Heart right ventricle (tissue), 16 donors: ENCODE results near the gene ADK. TPM values are rescaled to one million over a fixed set of nuclear protein-coding genes. Genes with fewer than 3 reads are reported as not detected.

Experiments
- ATAC-seq, 8 donors: fragments of 200-7000 bp; cut with Tn5 transposase; one replicate each; pipeline ENCODE4 v1.9.1; 2020; ENCODE audit warnings: mild to moderate bottlenecking in 8 of 8, moderate library complexity in 8 of 8, moderate number of reproducible peaks in 1 of 8
- DNase-seq, 2 donors: peaks; one replicate each; pipeline ENCODE4 v3.0.0-alpha.2; 2020
- H3K27ac ChIP-seq, 10 donors: fragments of 200-600 bp; sonication (generic) in 2 of 10; one replicate each; pipeline versions ENCODE4 v1.5.0 to v1.8.0; 2020 to 2022; ENCODE audit warnings: mild to moderate bottlenecking in 3 of 10
- H3K27me3 ChIP-seq, 7 donors: fragments of 200-600 bp; one replicate each; pipeline ENCODE4 v1.8.0; 2021 to 2022; ENCODE audit warnings: mild to moderate bottlenecking in 2 of 7
- H3K36me3 ChIP-seq, 9 donors: fragments of 200-600 bp; sonication (generic) in 1 of 9; one replicate each; pipeline versions ENCODE4 v1.5.0 to v1.8.0; 2020 to 2022; ENCODE audit warnings: mild to moderate bottlenecking in 2 of 9
- H3K4me1 ChIP-seq, 9 donors: fragments of 200-600 bp; sonication (generic) in 1 of 9; one replicate each; pipeline versions ENCODE4 v1.5.0 to v1.8.0; 2020 to 2022; ENCODE audit warnings: mild to moderate bottlenecking in 4 of 9
- H3K4me3 ChIP-seq, 10 donors: fragments of 200-600 bp; sonication (generic) in 2 of 10; one replicate each; pipeline versions ENCODE4 v1.5.0 to v1.8.0; 2020 to 2022; ENCODE audit warnings: mild to moderate bottlenecking in 7 of 10, moderate library complexity in 2 of 10
- H3K9me3 ChIP-seq, 11 donors: fragments of 200-600 bp in 10 of 11; sonication (generic) in 2 of 11; one replicate each; pipeline versions ENCODE4 v1.5.0 to v1.8.0; 2013 to 2022; ENCODE audit warnings: mild to moderate bottlenecking in 2 of 11, control low read depth in 1 of 11, moderate library complexity in 1 of 11
- WGBS, 2 donors: extraction: QIAGEN DNeasy Blood & Tissue Kit; methylation state at CpG; one replicate each; pipeline ENCODE4 v1.1.7; 2013; ENCODE audit warnings: inconsistent platforms in 1 of 2; 5-methylcytosine and 5-hydroxymethylcytosine counted together
- intact Hi-C, 10 donors: fragments of 100-400 bp; cut with DNase I; formaldehyde crosslinking; loops; one replicate each; pipeline versions ENCODE4 v1.11.1 to v1.14.2; 2022
- polyA plus RNA-seq, 2 donors: library from polyadenylated mRNA; stranded (reverse); fragments of 200-250 nt; gene quantifications; one replicate each; pipeline ENCODE4 v1.2.3, GENCODE V29; 2013
- total RNA-seq, 10 donors: library from RNA; stranded (reverse); fragmentation: NEBNext Ultra II Directional in 3 of 10; extraction: Animal tissue kit (Norgen Biotek cat#: 25700) in 3 of 10; gene quantifications; one replicate each; pipeline versions ENCODE4 v1.2.1 to v1.2.4, GENCODE V29; 2021 to 2023
- TF ChIP-seq, protein P1 (sequence below), 9 donors: fragments of 200-600 bp; sonication (generic) in 2 of 9; IDR thresholded peaks; one replicate each; pipeline versions ENCODE4 v1.5.0 to v1.8.0; 2021 to 2022; ENCODE audit warnings: antibody characterized with exemption in 9 of 9, mild to moderate bottlenecking in 5 of 9, moderate library complexity in 1 of 9
- donor health status: Arrhythmogenic right ventricular cardiomyopathy.
- donor health status: ischemic (EF 13 %, LVEDD 7.1; RV severe dilation, severe dysfunction).
- donor health status: healthy with polysubstance abuse.
- donor health status: DM: no; HTN: yes; CAD: no.
- donor health status: DM: no; HTN: no; CAD: no.
- donor health status: ischemic (EF 25% LVEDD 6.9; RV normal size, moderate dysfunction).
- donor health status: ischemic (EF 25% LVEDD 5.7; RV mildly dilated, moderate dysfunction).
- donor health status: healthy.
- donor health status: DM: yes; HTN: yes; CAD: no.
- donor health status: Ischemic cardiomyopathy.
- donor health status: ischemic (EF 35%, LVEDD 5.7; RV mildly dilated, moderate dysfunction).
- donor health status: nonischemic (EF 11% LVEDD 7.7; RV severe dilation, severe dysfunction).
- donor health status: DM: yes; HTN: yes; CAD: no.
- donor health status: PGD.
- donor health status: ischemic (EF 29% LVEDD 5.4; RV normal size, mild dysfunction).
- donor health status: nonischemic (EF 23%, LVEDD 6.1; RV moderate dilation, normal function).

Gene ADK
- total and polyA plus RNA-seq, 12 donors: 13.0 to 50.0 (median 39.1) TPM

- Histone ChIP-seq H3K4me1 (peaks cover 0 to 15% (median 0%) of the 10 kb centered on the region in 9 donors), H3K9me3 (no peaks in the 10 kb centered on the region), H3K4me3 (no peak overlapping the region), H3K36me3 (peaks cover 0 to 4% (median 0%) of the 10 kb centered on the region in 9 donors), H3K27me3 (no peaks in the 10 kb centered on the region), H3K27ac (peak overlapping the region in 1 of 10 donors; percentile 26)
- ATAC-seq (no peak), DNase-seq (no peak)
- intact Hi-C loops: no loop called here
- TF ChIP-seq, protein P1, sequence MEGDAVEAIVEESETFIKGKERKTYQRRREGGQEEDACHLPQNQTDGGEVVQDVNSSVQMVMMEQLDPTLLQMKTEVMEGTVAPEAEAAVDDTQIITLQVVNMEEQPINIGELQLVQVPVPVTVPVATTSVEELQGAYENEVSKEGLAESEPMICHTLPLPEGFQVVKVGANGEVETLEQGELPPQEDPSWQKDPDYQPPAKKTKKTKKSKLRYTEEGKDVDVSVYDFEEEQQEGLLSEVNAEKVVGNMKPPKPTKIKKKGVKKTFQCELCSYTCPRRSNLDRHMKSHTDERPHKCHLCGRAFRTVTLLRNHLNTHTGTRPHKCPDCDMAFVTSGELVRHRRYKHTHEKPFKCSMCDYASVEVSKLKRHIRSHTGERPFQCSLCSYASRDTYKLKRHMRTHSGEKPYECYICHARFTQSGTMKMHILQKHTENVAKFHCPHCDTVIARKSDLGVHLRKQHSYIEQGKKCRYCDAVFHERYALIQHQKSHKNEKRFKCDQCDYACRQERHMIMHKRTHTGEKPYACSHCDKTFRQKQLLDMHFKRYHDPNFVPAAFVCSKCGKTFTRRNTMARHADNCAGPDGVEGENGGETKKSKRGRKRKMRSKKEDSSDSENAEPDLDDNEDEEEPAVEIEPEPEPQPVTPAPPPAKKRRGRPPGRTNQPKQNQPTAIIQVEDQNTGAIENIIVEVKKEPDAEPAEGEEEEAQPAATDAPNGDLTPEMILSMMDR (IDR thresholded peaks at IDR 0.05): no peak
- 86% methylated on average over 9 of the region's 9 CpGs for WGBS, 2 donors
These were observed 72.9 kb downstream of the ADK start for GRCh38 chr10:74223755-74224529.

GRCh38 chr10:74227697-74228424 is 76.8 kb downstream of the ADK start:
- intact Hi-C loops: no loop called here
- H3K27me3 ChIP-seq: no peaks in the 10 kb centered on the region
- H3K4me1 ChIP-seq: peaks cover 0 to 17% (median 0%) of the 10 kb centered on the region in 9 donors
- TF ChIP-seq, protein P1 (IDR thresholded peaks at IDR 0.05): no peak
- H3K4me3 ChIP-seq: no peak overlapping the region
- 78 to 82% methylated on average over 3 of the region's 3 CpGs for WGBS, 2 donors
- H3K36me3 ChIP-seq: peaks cover 0 to 4% (median 0%) of the 10 kb centered on the region in 9 donors
- DNase-seq: no peak
- H3K27ac ChIP-seq: peak overlapping the region in 2 of 10 donors; percentile 11 to 86
- no peak for ATAC-seq
- H3K9me3 ChIP-seq: no peaks in the 10 kb centered on the region

GRCh38 chr10:74231375-74231774 is 80.4 kb downstream of the ADK start:
- ATAC-seq: no peak
- Histone ChIP-seq H3K36me3 (peaks cover 0 to 1% (median 0%) of the 10 kb centered on the region in 9 donors), H3K4me1 (peaks cover 0 to 17% (median 0%) of the 10 kb centered on the region in 9 donors), H3K27me3 (no peaks in the 10 kb centered on the region), H3K4me3 (no peak overlapping the region), H3K27ac (no peak overlapping the region), H3K9me3 (no peaks in the 10 kb centered on the region)
- TF ChIP-seq, protein P1 (IDR thresholded peaks at IDR 0.05): no peak
- no peak for DNase-seq
- intact Hi-C loops: loop anchor here in 5 of 10 donors (10.0 kb wide), 3 partner anchors 77 to 347 kb away; partner anchors contain the start of genes ADK (in 1 of the 5) and AP3M1 (in 1 of the 5)
- 95 to 98% methylated on average over 2 of the region's 2 CpGs for WGBS, 2 donors

- ATAC-seq (no peak), DNase-seq (no peak)
- intact Hi-C loops: loop anchor here in 5 of 10 donors (10.0 kb wide), 3 partner anchors 78 to 348 kb away; partner anchors contain the start of genes ADK (in 1 of the 5) and AP3M1 (in 1 of the 5)
- no peak overlapping the region for H3K4me3 ChIP-seq
- 92 to 93% methylated on average over 4 of the region's 4 CpGs for WGBS, 2 donors
- H3K36me3 ChIP-seq: no peaks in the 10 kb centered on the region
- H3K4me1 ChIP-seq: peaks cover 0 to 9% (median 0%) of the 10 kb centered on the region in 9 donors
- no peak overlapping the region for H3K27ac ChIP-seq
- H3K27me3 ChIP-seq: no peaks in the 10 kb centered on the region
- TF ChIP-seq, protein P1 (IDR thresholded peaks at IDR 0.05): no peak
- H3K9me3 ChIP-seq: no peaks in the 10 kb centered on the region
These were observed 82.3 kb downstream of the ADK start for GRCh38 chr10:74233281-74233680.
